Loucy (cell line): ENCODE measurements around the gene MEOX1.

Experiments
- H2AFZ ChIP-seq: fragments of 200-600 bp; sonication (generic); 2 replicates; pipeline ENCODE4 v1.6.0; 2016; ENCODE audit warnings: antibody characterized with exemption, mild to moderate bottlenecking, low read length, moderate library complexity
- H3F3A ChIP-seq: fragments of 200-600 bp; 2 replicates; pipeline ENCODE4 v1.6.0; 2016; ENCODE audit warnings: antibody characterized with exemption, low read depth, mild to moderate bottlenecking
- H3K27me3 ChIP-seq: fragments of 200-600 bp; sonication (generic); 2 replicates; pipeline ENCODE4 v1.6.1; 2014; ENCODE audit warnings: low read length, mild to moderate bottlenecking; ENCODE audit not compliant: insufficient read depth, poor library complexity, severe bottlenecking
- H3K36me3 ChIP-seq: fragments of 200-600 bp; sonication (generic); 2 replicates; pipeline ENCODE4 v1.6.1; 2016; ENCODE audit warnings: low read length; ENCODE audit not compliant: insufficient read depth
- H3K4me1 ChIP-seq: fragments of 200-600 bp; sonication (generic); 2 replicates; pipeline ENCODE4 v1.5.1; 2014; ENCODE audit warnings: low read length, mild to moderate bottlenecking; ENCODE audit not compliant: insufficient read depth, poor library complexity, severe bottlenecking
- H3K4me2 ChIP-seq: fragments of 200-600 bp; sonication (generic); 2 replicates; pipeline ENCODE4 v1.6.0; 2014; ENCODE audit warnings: antibody characterized with exemption, low read length, low read depth, mild to moderate bottlenecking; ENCODE audit not compliant: poor library complexity, severe bottlenecking
- H3K4me3 ChIP-seq: fragments of 200-600 bp; sonication (generic); 2 replicates; pipeline ENCODE4 v1.5.1; 2014; ENCODE audit warnings: low read length, mild to moderate bottlenecking, mixed read lengths; ENCODE audit not compliant: poor library complexity, severe bottlenecking
- H3K79me2 ChIP-seq: fragments of 200-600 bp; sonication (generic); 2 replicates; pipeline ENCODE4 v1.6.1; 2014; ENCODE audit warnings: low read length; ENCODE audit not compliant: insufficient read depth
- H3K9ac ChIP-seq: fragments of 200-600 bp; sonication (generic); 2 replicates; pipeline ENCODE4 v1.6.0; 2014; ENCODE audit warnings: mild to moderate bottlenecking, low read depth, low read length, moderate library complexity; ENCODE audit not compliant: poor library complexity, severe bottlenecking
- H3K9me2 ChIP-seq: fragments of 200-600 bp; sonication (generic); replicated peaks from 2 replicates; pipeline ENCODE4 v1.6.1; 2016; ENCODE audit warnings: low read depth, low read length, mixed read lengths
- H3K9me3 ChIP-seq: fragments of 200-600 bp; sonication (generic); 2 replicates; pipeline ENCODE4 v1.6.1; 2014; ENCODE audit warnings: mild to moderate bottlenecking, antibody characterized with exemption, low read length, low read depth; ENCODE audit not compliant: insufficient read depth
- H4K20me1 ChIP-seq: fragments of 200-600 bp; sonication (generic); 2 replicates; pipeline ENCODE4 v1.6.0; 2014; ENCODE audit warnings: antibody characterized with exemption, low read length, mild to moderate bottlenecking; ENCODE audit not compliant: insufficient read depth, poor library complexity, severe bottlenecking
- EZH2phosphoT487 ChIP-seq: fragments of 200-600 bp; IDR thresholded peaks from 2 replicates; pipeline ENCODE4 v1.6.1; 2018; ENCODE audit warnings: antibody characterized with exemption, mild to moderate bottlenecking, moderate library complexity, borderline replicate concordance
- TF ChIP-seq, protein P1 (sequence below): fragments of 200-600 bp; sonication (generic); conservative IDR thresholded peaks from 2 replicates; pipeline ENCODE4 v1.5.1; 2014; ENCODE audit warnings: mild to moderate bottlenecking, antibody characterized with exemption, low read length

MEOX1 gene

DNA sequence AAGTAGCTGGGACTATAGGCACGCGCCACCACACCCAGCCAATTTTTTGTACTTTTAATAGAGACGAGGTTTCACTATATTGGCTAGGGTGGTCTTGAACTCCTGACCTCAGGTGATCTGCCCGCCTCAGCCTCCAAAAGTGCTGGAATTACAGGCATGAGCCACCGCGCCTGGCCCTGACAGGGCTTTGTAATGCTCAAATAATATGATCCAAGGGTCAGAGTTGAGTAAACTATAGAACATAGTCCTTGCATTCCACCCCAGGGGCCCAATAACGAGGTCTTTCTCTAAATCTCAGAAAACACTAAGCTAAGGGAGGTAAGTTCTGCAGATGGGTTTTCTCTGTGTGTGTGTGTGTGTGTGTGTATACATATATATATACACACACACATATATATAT is 5.8 kb upstream of the MEOX1 start:
- Histone ChIP-seq H3K36me3 (no peaks in the 10 kb centered on the region), H4K20me1 (no peaks in the 10 kb centered on the region), H3K4me2 (no peak overlapping the region), H3K9ac (no peak overlapping the region), H3K9me3 (no peaks in the 10 kb centered on the region), H3K9me2 (no peaks in the 10 kb centered on the region), H2AFZ (no peak overlapping the region), H3F3A (no peaks in the 10 kb centered on the region), H3K27me3 (no peaks in the 10 kb centered on the region), H3K4me3 (no peak overlapping the region), H3K79me2 (no peaks in the 10 kb centered on the region), H3K4me1 (no peaks in the 10 kb centered on the region)
- TF ChIP-seq, protein P1, sequence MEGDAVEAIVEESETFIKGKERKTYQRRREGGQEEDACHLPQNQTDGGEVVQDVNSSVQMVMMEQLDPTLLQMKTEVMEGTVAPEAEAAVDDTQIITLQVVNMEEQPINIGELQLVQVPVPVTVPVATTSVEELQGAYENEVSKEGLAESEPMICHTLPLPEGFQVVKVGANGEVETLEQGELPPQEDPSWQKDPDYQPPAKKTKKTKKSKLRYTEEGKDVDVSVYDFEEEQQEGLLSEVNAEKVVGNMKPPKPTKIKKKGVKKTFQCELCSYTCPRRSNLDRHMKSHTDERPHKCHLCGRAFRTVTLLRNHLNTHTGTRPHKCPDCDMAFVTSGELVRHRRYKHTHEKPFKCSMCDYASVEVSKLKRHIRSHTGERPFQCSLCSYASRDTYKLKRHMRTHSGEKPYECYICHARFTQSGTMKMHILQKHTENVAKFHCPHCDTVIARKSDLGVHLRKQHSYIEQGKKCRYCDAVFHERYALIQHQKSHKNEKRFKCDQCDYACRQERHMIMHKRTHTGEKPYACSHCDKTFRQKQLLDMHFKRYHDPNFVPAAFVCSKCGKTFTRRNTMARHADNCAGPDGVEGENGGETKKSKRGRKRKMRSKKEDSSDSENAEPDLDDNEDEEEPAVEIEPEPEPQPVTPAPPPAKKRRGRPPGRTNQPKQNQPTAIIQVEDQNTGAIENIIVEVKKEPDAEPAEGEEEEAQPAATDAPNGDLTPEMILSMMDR: no peak
- no peak for TF ChIP-seq EZH2phosphoT487

DNA sequence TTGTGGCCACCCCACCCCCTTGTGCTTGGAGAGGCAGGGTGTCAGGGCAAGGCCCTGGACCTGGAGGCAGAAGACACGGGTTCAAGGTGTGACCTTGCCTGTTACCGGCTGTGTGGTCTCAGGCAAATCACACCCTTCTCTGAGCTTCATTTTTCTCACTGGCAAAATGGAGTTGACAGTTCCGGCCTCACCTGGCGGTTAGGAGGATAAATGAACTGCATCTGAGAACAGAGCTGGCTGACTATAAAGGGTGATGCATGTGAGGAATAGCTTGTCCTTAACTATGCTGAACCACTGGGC is 4.2 kb upstream of the MEOX1 start:
- Histone ChIP-seq H4K20me1 (no peaks in the 10 kb centered on the region), H3F3A (no peaks in the 10 kb centered on the region), H3K9ac (no peak overlapping the region), H3K9me2 (no peaks in the 10 kb centered on the region), H3K79me2 (no peaks in the 10 kb centered on the region), H2AFZ (no peak overlapping the region), H3K4me2 (no peak overlapping the region), H3K27me3 (no peaks in the 10 kb centered on the region), H3K36me3 (no peaks in the 10 kb centered on the region), H3K4me1 (no peaks in the 10 kb centered on the region), H3K9me3 (no peaks in the 10 kb centered on the region), H3K4me3 (no peak overlapping the region)
- TF ChIP-seq, protein P1: no peak
- no peak for TF ChIP-seq EZH2phosphoT487

DNA sequence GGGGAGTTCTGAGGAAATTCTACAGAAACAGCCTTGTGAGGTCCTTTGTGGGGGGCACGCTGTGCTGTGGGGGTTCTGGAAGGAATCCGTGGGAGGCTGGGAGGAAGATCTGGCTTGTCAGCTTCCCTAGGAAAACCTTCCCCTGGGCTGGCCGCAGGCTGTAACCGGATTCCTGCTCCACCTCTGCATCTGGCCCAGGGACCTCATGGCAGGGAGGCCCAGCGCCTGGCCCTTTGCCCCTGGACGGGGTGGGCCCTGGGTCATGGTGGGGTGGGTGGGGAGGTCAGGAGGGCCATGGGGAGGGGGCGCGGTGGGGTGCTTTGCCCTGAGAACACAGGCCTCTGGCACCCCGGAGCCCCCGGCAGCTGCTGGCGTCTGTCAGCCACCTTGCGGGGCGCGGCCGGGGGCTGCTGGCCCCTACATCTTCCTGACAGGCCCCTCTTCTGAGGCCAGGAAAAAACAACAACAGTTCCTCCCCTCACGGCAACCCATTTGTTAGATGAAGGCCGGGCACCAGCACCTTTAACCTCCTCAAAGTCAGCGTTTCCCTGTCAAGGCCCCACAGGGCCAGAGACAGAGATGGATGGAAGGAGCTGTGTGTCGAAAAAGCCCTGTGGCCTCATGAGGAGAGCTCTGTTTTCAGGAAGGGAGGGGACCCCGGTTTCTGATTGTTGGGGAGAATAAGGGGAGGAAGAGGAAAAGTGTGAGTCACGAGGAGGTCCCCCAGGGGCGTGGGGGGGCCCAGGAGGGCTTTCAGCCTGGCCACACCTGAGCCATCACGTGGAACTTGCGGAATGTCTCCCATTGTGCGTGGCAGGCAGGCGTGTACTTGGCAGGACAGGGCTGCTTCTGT is 3.6 kb upstream of the MEOX1 start:
- Histone ChIP-seq H3K4me1 (no peaks in the 10 kb centered on the region), H3K4me3 (no peak overlapping the region), H3K36me3 (no peaks in the 10 kb centered on the region), H3K4me2 (no peak overlapping the region), H3F3A (no peaks in the 10 kb centered on the region), H3K9ac (no peak overlapping the region), H4K20me1 (no peaks in the 10 kb centered on the region), H3K9me2 (no peaks in the 10 kb centered on the region), H3K9me3 (no peaks in the 10 kb centered on the region), H3K27me3 (no peaks in the 10 kb centered on the region), H2AFZ (no peak overlapping the region), H3K79me2 (no peaks in the 10 kb centered on the region)
- TF ChIP-seq EZH2phosphoT487: no peak
- TF ChIP-seq, protein P1: no peak
